Upper lobe of left lung (tissue), 6 donors: Measurements from ENCODE around the gene ADSL. TPM values are rescaled to one million over a fixed set of nuclear protein-coding genes. Genes with fewer than 3 reads are reported as not detected.
A peak's percentile ranks its signal among the peaks of the same experiment; 100 is the strongest.
"Not testable (repeated sequence)": the region's sequence is repeated elsewhere in the genome, so short reads cannot be mapped to it uniquely, and the experiment has no call there.

Experiments used
- ATAC-seq, 2 donors: fragments of 200-7000 bp; cut with Tn5 transposase; one replicate each; pipeline ENCODE4 v1.9.1; 2022; ENCODE audit warnings: mild to moderate bottlenecking in 2 of 2, moderate library complexity in 2 of 2; ENCODE audit not compliant: low FRiP score in 2 of 2
- DNase-seq, 2 donors: peaks; one replicate each; pipeline ENCODE4 v3.0.0-alpha.2; 2019 to 2020
- H3K27ac ChIP-seq, 4 donors: fragments of 200-600 bp; sonication (generic); one replicate each; pipeline ENCODE4 v1.5.1; 2016 to 2019
- H3K27me3 ChIP-seq, 4 donors: fragments of 200-600 bp; sonication (generic); one replicate each; pipeline ENCODE4 v1.5.1; 2017 to 2019
- H3K36me3 ChIP-seq, 4 donors: fragments of 200-600 bp; sonication (generic); one replicate each; pipeline ENCODE4 v1.5.1; 2016 to 2019
- H3K4me1 ChIP-seq, 4 donors: fragments of 200-600 bp; sonication (generic); one replicate each; pipeline ENCODE4 v1.5.1; 2018 to 2019
- H3K4me3 ChIP-seq, 4 donors: fragments of 200-600 bp; sonication (generic); one replicate each; pipeline ENCODE4 v1.5.1; 2017 to 2019; ENCODE audit warnings: mild to moderate bottlenecking in 2 of 4, moderate library complexity in 1 of 4
- H3K9me3 ChIP-seq, 4 donors: fragments of 200-600 bp; sonication (generic); one replicate each; pipeline ENCODE4 v1.5.1; 2018 to 2019
- CTCF ChIP-seq, 6 experiments: fragments of 450-650 bp in 4 of 6; fragments of 200-600 bp in 2 of 6; sonication (generic) in 2 of 6; IDR thresholded peaks; one replicate each; pipeline ENCODE4 v1.5.1; 2016 to 2019; ENCODE audit warnings: antibody characterized with exemption in 6 of 6
- EP300 ChIP-seq, 4 donors: sonication (generic); formaldehyde crosslinking; IDR thresholded peaks; one replicate each; pipeline ENCODE4 v1.5.1; 2017; ENCODE audit warnings: antibody characterized with exemption in 4 of 4, control low read depth in 2 of 4
- POLR2A ChIP-seq, 4 donors: fragments of 450-650 bp; IDR thresholded peaks; one replicate each; pipeline ENCODE4 v1.5.1; 2016 to 2017; ENCODE audit warnings: antibody characterized with exemption in 4 of 4, mild to moderate bottlenecking in 2 of 4
- POLR2AphosphoS5 ChIP-seq, 2 donors: sonication (generic); formaldehyde crosslinking; IDR thresholded peaks; one replicate each; pipeline ENCODE4 v1.5.1; 2017; ENCODE audit warnings: antibody characterized with exemption in 2 of 2
- WGBS, 2 donors: methylation state at CpG; one replicate each; pipeline ENCODE4 v1.1.5; 2017 to 2018; 5-methylcytosine and 5-hydroxymethylcytosine counted together
- total RNA-seq, 6 donors: library from RNA; depleted of rRNA in 4 of 6; stranded (reverse); fragments of >200 nt in 4 of 6; gene quantifications; one replicate each; pipeline versions ENCODE4 v1.1.0 to v1.2.1, GENCODE V29; 2016 to 2021
- donor health status: DM: no; HTN: no; CAD: no; lungs with moderate emphysema.
- donor health status: DM: no; HTN: yes; CAD: no; lungs with severe emphysema.

The ADSL gene
- total RNA-seq, 6 donors from 2014 or later: 17.5 to 80.3 (median 37.9) TPM

GRCh38 chr22:40374567-40374966 lies 28.3 kb downstream of the ADSL start:
- H3K4me3 ChIP-seq: no peak overlapping the region
- H3K9me3 ChIP-seq: no peaks in the 10 kb centered on the region
- H3K36me3 ChIP-seq: peaks cover 0 to 5% (median 0%) of the 10 kb centered on the region in 4 donors
- TF ChIP-seq EP300 (IDR thresholded peaks at IDR 0.05): no peak
- no peak for TF ChIP-seq POLR2A (IDR thresholded peaks at IDR 0.05)
- TF ChIP-seq CTCF (IDR thresholded peaks at IDR 0.05): no peak
- no peak for TF ChIP-seq POLR2AphosphoS5 (IDR thresholded peaks at IDR 0.05)
- no peaks in the 10 kb centered on the region for H3K27me3 ChIP-seq
- H3K4me1 ChIP-seq: peaks cover 14 to 27% (median 20%) of the 10 kb centered on the region in 4 donors
- DNase-seq (no peak), ATAC-seq (no peak)
- H3K27ac ChIP-seq: no peak overlapping the region
- WGBS, 2 donors: 98 to 100% methylated on average over 8 of the region's 8 CpGs

- Histone ChIP-seq H3K4me1 (peaks cover 14 to 25% (median 17%) of the 10 kb centered on the region in 4 donors), H3K27me3 (no peaks in the 10 kb centered on the region), H3K36me3 (peaks cover 0 to 5% (median 0%) of the 10 kb centered on the region in 4 donors), H3K4me3 (no peak overlapping the region), H3K27ac (peak overlapping the region in 1 of 4 donors; percentile 44), H3K9me3 (no peaks in the 10 kb centered on the region)
- peak; percentile 12 to 78 for ATAC-seq
- peak in 1 of 2 donors; percentile 88 for DNase-seq
- TF ChIP-seq EP300 (IDR thresholded peaks at IDR 0.05) (no peak), POLR2AphosphoS5 (IDR thresholded peaks at IDR 0.05) (peak in 1 of 2 donors; percentile 26), CTCF (IDR thresholded peaks at IDR 0.05) (no peak), POLR2A (IDR thresholded peaks at IDR 0.05) (no peak)
- 50 to 74% methylated on average over 5 of the region's 5 CpGs for WGBS, 2 donors
These were observed 29.8 kb downstream of the ADSL start for GRCh38 chr22:40376149-40376548.

GRCh38 chr22:40377931-40378330 lies 31.6 kb downstream of the ADSL start:
- no peaks in the 10 kb centered on the region for H3K27me3 ChIP-seq
- no peak overlapping the region for H3K4me3 ChIP-seq
- ATAC-seq (no peak), DNase-seq (no peak)
- no peaks in the 10 kb centered on the region for H3K9me3 ChIP-seq
- 91 to 100% methylated on average over 2 of the region's 2 CpGs for WGBS, 2 donors
- H3K4me1 ChIP-seq: peaks cover under 1 to 10% (median 3%) of the 10 kb centered on the region in 4 donors
- H3K27ac ChIP-seq: no peak overlapping the region
- no peak for TF ChIP-seq EP300 (IDR thresholded peaks at IDR 0.05)
- TF ChIP-seq POLR2AphosphoS5 (IDR thresholded peaks at IDR 0.05): no peak
- TF ChIP-seq CTCF (IDR thresholded peaks at IDR 0.05): no peak
- no peak for TF ChIP-seq POLR2A (IDR thresholded peaks at IDR 0.05)
- H3K36me3 ChIP-seq: peaks cover 0 to 3% (median 0%) of the 10 kb centered on the region in 4 donors

- not testable (repeated sequence) for H3K27me3 ChIP-seq, H3K4me1 ChIP-seq, H3K4me3 ChIP-seq, H3K27ac ChIP-seq, DNase-seq, H3K36me3 ChIP-seq, H3K9me3 ChIP-seq
- ATAC-seq: peak in 1 of 2 donors; percentile 61
- 82 to 89% methylated on average over 11 of the region's 11 CpGs for WGBS, 2 donors
These were observed 32.1 kb downstream of the ADSL start for GRCh38 chr22:40378448-40378847.

GRCh38 chr22:40381461-40381860 lies 35.2 kb downstream of the ADSL start:
- Histone ChIP-seq H3K36me3 (no peaks in the 10 kb centered on the region), H3K27me3 (no peaks in the 10 kb centered on the region), H3K4me3 (no peak overlapping the region), H3K27ac (no peak overlapping the region), H3K4me1 (peaks cover 0 to 21% (median 11%) of the 10 kb centered on the region in 4 donors), H3K9me3 (no peaks in the 10 kb centered on the region)
- no peak for DNase-seq
- TF ChIP-seq POLR2AphosphoS5 (IDR thresholded peaks at IDR 0.05) (no peak), CTCF (IDR thresholded peaks at IDR 0.05) (no peak), EP300 (IDR thresholded peaks at IDR 0.05) (no peak), POLR2A (IDR thresholded peaks at IDR 0.05) (no peak)
- 72 to 94% methylated on average over 3 of the region's 3 CpGs for WGBS, 2 donors
- ATAC-seq: no peak
